B cell (primary cell): ENCODE measurements around the gene RNF44. TPM values are rescaled to one million over a fixed set of nuclear protein-coding genes. Genes with fewer than 3 reads are reported as not detected.

Experiments used
- ATAC-seq: fragments of 200-7000 bp; cut with Tn5 transposase; one replicate; pipeline ENCODE4 v1.10.0; 2021; ENCODE audit warnings: low read depth, mild to moderate bottlenecking, moderate number of reproducible peaks, moderate library complexity
- CTCF ChIA-PET: fragments of 350-600 bp; sonication (Branson Sonifier 250); formaldehyde crosslinking; loops from one replicate; lab custom pipeline; 2021; ENCODE audit warnings: antibody characterized with exemption, inconsistent platforms; lab: Charles Lee
- POLR2A ChIA-PET: fragments of 350-600 bp; sonication (Branson Sonifier 250); formaldehyde crosslinking; loops from one replicate; lab custom pipeline; 2021; ENCODE audit warnings: antibody characterized with exemption; lab: Charles Lee
- DNase-seq: peaks from one replicate; pipeline ENCODE4 v3.0.0; 2013
- H2AFZ ChIP-seq: 2 replicates; pipeline ENCODE4 v1.6.1; 2012; ENCODE audit warnings: mild to moderate bottlenecking, low read depth, low read length; ENCODE audit not compliant: insufficient read depth, poor library complexity, severe bottlenecking
- H3K27ac ChIP-seq, 2 donors: 1 replicate in 1 of 2; 2 replicates in 1 of 2; pipeline ENCODE4 v1.5.1; 2012 to 2013; ENCODE audit warnings: low read length in 2 of 2, mild to moderate bottlenecking in 2 of 2, moderate library complexity in 1 of 2
- H3K27me3 ChIP-seq, 4 experiments: fragments of 200-600 bp in 1 of 4; sonication (generic) in 1 of 4; replicated peaks in 1 of 4; 1 replicate in 2 of 4; 2 replicates in 2 of 4; pipeline versions ENCODE4 v1.6.1 to v1.7.0; 2013 to 2016; ENCODE audit warnings: low read length in 3 of 4, mild to moderate bottlenecking in 2 of 4, mixed read lengths in 1 of 4, moderate library complexity in 1 of 4; ENCODE audit not compliant: insufficient read depth in 4 of 4, control insufficient read depth in 3 of 4; ENCODE audit errors: control extremely low read depth in 1 of 4
- H3K36me3 ChIP-seq, 2 experiments: replicated peaks in 1 of 2; 1 replicate in 1 of 2; 2 replicates in 1 of 2; pipeline versions ENCODE4 v1.6.1 to v1.7.1; 2013; ENCODE audit warnings: low read length in 1 of 2; ENCODE audit not compliant: insufficient read depth in 2 of 2, control insufficient read depth in 1 of 2; ENCODE audit errors: control extremely low read depth in 1 of 2, extremely low read depth in 1 of 2
- H3K4me1 ChIP-seq, 2 donors: fragments of 200-600 bp in 1 of 2; sonication (generic) in 1 of 2; 1 replicate in 1 of 2; 2 replicates in 1 of 2; pipeline versions ENCODE4 v1.5.1 to v1.6.1; 2013 to 2017; ENCODE audit warnings: low read length in 2 of 2; ENCODE audit not compliant: control insufficient read depth in 2 of 2, insufficient read depth in 2 of 2
- H3K4me2 ChIP-seq: replicated peaks from 2 replicates; pipeline ENCODE3; 2012; ENCODE audit warnings: mild to moderate bottlenecking, low read depth, low read length; ENCODE audit not compliant: poor library complexity, severe bottlenecking
- H3K4me3 ChIP-seq, 5 experiments: fragments of 200-600 bp in 1 of 5; sonication (generic) in 1 of 5; 1 replicate in 3 of 5; 2 replicates in 2 of 5; pipeline versions ENCODE4 v1.5.1 to v1.7.0; 2011 to 2016; ENCODE audit warnings: low read length in 4 of 5, mild to moderate bottlenecking in 4 of 5, low read depth in 2 of 5, control low read depth in 1 of 5, moderate library complexity in 1 of 5; ENCODE audit not compliant: insufficient read depth in 1 of 5; ENCODE audit errors: control extremely low read depth in 1 of 5, extremely low read depth in 1 of 5
- H3K79me2 ChIP-seq: fragments of 200-600 bp; sonication (generic); one replicate; pipeline ENCODE4 v1.6.0; 2016; ENCODE audit warnings: low read length; ENCODE audit not compliant: control insufficient read depth, insufficient read depth
- H3K9ac ChIP-seq: fragments of 200-600 bp; sonication (generic); 2 replicates; pipeline ENCODE4 v1.6.1; 2017; ENCODE audit warnings: mild to moderate bottlenecking, low read length, moderate library complexity
- H3K9me3 ChIP-seq, 3 donors: one replicate each; pipeline versions ENCODE4 v1.6.1 to v1.7.1; 2013; ENCODE audit warnings: low read length in 2 of 3; ENCODE audit not compliant: control insufficient read depth in 2 of 3, insufficient read depth in 1 of 3; ENCODE audit errors: control extremely low read depth in 1 of 3
- H4K20me1 ChIP-seq: 2 replicates; pipeline ENCODE4 v1.6.0; 2012; ENCODE audit warnings: mild to moderate bottlenecking, low read length; ENCODE audit not compliant: insufficient read depth, control insufficient read depth, poor library complexity, severe bottlenecking
- H3K27ac Mint-ChIP-seq: one replicate; pipeline ENCODE4 v1.8.0; 2021; ENCODE audit warnings: mixed read lengths
- H3K27me3 Mint-ChIP-seq: one replicate; pipeline ENCODE4 v1.8.0; 2021; ENCODE audit warnings: mixed read lengths
- H3K4me1 Mint-ChIP-seq: one replicate; pipeline ENCODE4 v1.8.0; 2021; ENCODE audit warnings: mixed read lengths
- H3K4me3 Mint-ChIP-seq: one replicate; pipeline ENCODE4 v1.8.0; 2021; ENCODE audit warnings: mixed read lengths
- H3K9me3 Mint-ChIP-seq: one replicate; pipeline ENCODE4 v1.8.0; 2022; ENCODE audit warnings: mixed read lengths; ENCODE audit not compliant: insufficient read depth
- EZH2 ChIP-seq: IDR thresholded peaks from 2 replicates; pipeline ENCODE4 v1.6.1; 2012; ENCODE audit warnings: borderline replicate concordance, low read depth, mild to moderate bottlenecking, moderate library complexity, low read length; ENCODE audit not compliant: insufficient read depth, poor library complexity, severe bottlenecking
- WGBS: methylation state at CpG from one replicate; pipeline ENCODE4 v1.1.5; 2013; ENCODE audit warnings: missing lambda C conversion rate; ENCODE audit not compliant: insufficient coverage; 5-methylcytosine and 5-hydroxymethylcytosine counted together
- intact Hi-C: fragments of 100-400 bp; cut with micrococcal nuclease; formaldehyde crosslinking; loops from one replicate; pipeline ENCODE4 v1.10.0; 2022
- polyA plus RNA-seq: library from polyadenylated mRNA; depleted of rRNA; stranded (reverse); fragments of >200 nt; gene quantifications from 2 replicates; pipeline ENCODE4 v1.2.3, GENCODE V29; 2012
- total RNA-seq, 2 donors: library from RNA; stranded (reverse); fragments of 120-200 nt in 1 of 2; gene quantifications; 1 replicate in 1 of 2; 2 replicates in 1 of 2; pipeline versions ENCODE4 v1.2.3 to v1.2.4, GENCODE V29; 2013 to 2022
- TF ChIP-seq, protein P1 (sequence below): fragments of 200-600 bp; IDR thresholded peaks from one replicate; pipeline ENCODE4 v1.8.0; 2022; ENCODE audit warnings: antibody characterized with exemption, mild to moderate bottlenecking

Gene RNF44
- total and polyA plus RNA-seq, 2 donors (not counting 1 experiment from before 2014, with no cell fraction given): 220 to 262 TPM

DNA sequence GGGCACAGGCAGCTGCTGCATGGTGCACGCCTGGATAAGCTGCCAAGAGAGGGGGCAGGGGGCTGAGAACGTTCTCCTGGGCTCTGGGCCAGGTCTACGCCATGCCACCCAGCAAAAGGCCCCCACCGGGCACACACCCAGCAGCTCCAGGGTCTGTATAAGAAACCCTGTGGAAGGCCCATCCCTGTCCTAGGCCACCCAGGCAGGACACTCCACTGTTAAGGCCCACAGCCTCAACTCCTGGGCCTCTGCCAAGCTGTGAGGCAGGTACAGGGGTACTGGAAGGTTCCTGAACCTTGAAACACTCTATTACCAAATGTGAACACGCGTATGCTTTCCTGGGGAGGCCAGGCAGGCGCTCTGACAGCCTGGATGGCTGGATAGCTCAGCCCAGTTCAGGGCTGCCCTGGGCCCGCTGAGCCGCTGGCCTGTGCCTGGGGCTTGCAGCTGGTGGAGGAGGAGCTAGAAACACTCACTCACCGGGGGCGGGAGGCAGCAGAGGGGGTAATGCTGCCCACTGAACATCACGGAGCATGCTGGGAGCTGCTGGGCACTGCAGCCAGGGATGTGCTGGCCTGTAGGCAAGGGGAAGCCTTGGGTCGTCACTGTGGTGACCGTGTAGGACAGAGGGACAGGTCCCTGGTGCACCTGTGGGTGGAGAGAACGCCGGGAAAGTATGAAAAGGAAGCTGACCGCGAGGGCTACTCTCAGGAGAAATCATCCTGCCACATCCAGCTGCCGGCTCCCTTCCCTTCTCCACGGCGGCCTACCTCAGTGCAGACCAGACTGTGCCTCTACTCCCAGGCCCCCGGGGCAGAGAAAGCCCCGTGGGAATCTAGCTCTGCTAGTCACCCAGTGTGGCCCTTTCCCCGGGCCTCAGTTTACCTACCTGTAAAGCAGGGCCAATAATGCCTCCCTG is 6.0 kb downstream of the RNF44 start:
- Mint-ChIP-seq H3K4me1 (peaks cover 55% of the 10 kb centered on the region), H3K9me3 (no peaks in the 10 kb centered on the region), H3K27ac (peak overlapping the region; percentile 76), H3K27me3 (no peaks in the 10 kb centered on the region), H3K4me3 (peak overlapping the region; percentile 50)
- Histone ChIP-seq H4K20me1 (peaks cover 87% of the 10 kb centered on the region), H3K9ac (no peak overlapping the region), H3K36me3 (peaks cover 0 to 72% of the 10 kb centered on the region in 2 experiments), H3K4me3 (no peak overlapping the region), H3K4me2 (peak overlapping the region; percentile 68), H3K27ac (peak overlapping the region; percentile 7 to 31), H3K9me3 (no peaks in the 10 kb centered on the region), H2AFZ (no peak overlapping the region), H3K27me3 (no peaks in the 10 kb centered on the region), H3K79me2 (peaks cover 54% of the 10 kb centered on the region), H3K4me1 (peaks cover 62 to 68% of the 10 kb centered on the region in 2 donors)
- CTCF ChIA-PET: interaction anchor here (2.8 kb wide), 1 partner anchor 12 kb away, joined by 21 read pairs; no protein-coding TSS in a partner anchor
- intact Hi-C loops: no loop called here
- 60% methylated on average over 21 of the region's 24 CpGs for WGBS
- POLR2A ChIA-PET: interaction anchor here (0.6 to 1.6 kb wide), 3 partner anchors 13 to 28 kb away, joined by 3 to 8 read pairs (median 6); no protein-coding TSS in a partner anchor
- TF ChIP-seq, protein P1, sequence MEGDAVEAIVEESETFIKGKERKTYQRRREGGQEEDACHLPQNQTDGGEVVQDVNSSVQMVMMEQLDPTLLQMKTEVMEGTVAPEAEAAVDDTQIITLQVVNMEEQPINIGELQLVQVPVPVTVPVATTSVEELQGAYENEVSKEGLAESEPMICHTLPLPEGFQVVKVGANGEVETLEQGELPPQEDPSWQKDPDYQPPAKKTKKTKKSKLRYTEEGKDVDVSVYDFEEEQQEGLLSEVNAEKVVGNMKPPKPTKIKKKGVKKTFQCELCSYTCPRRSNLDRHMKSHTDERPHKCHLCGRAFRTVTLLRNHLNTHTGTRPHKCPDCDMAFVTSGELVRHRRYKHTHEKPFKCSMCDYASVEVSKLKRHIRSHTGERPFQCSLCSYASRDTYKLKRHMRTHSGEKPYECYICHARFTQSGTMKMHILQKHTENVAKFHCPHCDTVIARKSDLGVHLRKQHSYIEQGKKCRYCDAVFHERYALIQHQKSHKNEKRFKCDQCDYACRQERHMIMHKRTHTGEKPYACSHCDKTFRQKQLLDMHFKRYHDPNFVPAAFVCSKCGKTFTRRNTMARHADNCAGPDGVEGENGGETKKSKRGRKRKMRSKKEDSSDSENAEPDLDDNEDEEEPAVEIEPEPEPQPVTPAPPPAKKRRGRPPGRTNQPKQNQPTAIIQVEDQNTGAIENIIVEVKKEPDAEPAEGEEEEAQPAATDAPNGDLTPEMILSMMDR: no peak
- no peak for TF ChIP-seq EZH2
- no peak for ATAC-seq
- no peak for DNase-seq
